Karpas-422 (cell line): ENCODE measurements around the gene GPR61. TPM values are rescaled to one million over a fixed set of nuclear protein-coding genes. Genes with fewer than 3 reads are reported as not detected.

Experiments
- DNase-seq: peaks from one replicate; pipeline ENCODE4 v3.0.0-alpha.2; 2015
- H2AFZ ChIP-seq: fragments of 200-600 bp; sonication (generic); 2 replicates; pipeline ENCODE4 v1.6.1; 2014; ENCODE audit warnings: antibody characterized with exemption, low read length, mixed read lengths
- H3K27ac ChIP-seq: fragments of 200-600 bp; sonication (generic); 2 replicates; pipeline ENCODE4 v1.5.1; 2014; ENCODE audit warnings: mild to moderate bottlenecking, low read length, moderate library complexity
- H3K27me3 ChIP-seq: fragments of 200-600 bp; sonication (generic); 2 replicates; pipeline ENCODE4 v1.6.1; 2014; ENCODE audit warnings: low read length, mixed read lengths
- H3K36me3 ChIP-seq: fragments of 200-600 bp; sonication (generic); 2 replicates; pipeline ENCODE4 v1.6.1; 2014; ENCODE audit warnings: low read length, mixed read lengths; ENCODE audit not compliant: insufficient read depth
- H3K4me1 ChIP-seq: fragments of 200-600 bp; sonication (generic); 2 replicates; pipeline ENCODE4 v1.6.1; 2014; ENCODE audit warnings: mild to moderate bottlenecking, low read length, mixed read lengths
- H3K4me2 ChIP-seq: fragments of 200-600 bp; sonication (generic); 2 replicates; pipeline ENCODE4 v1.6.1; 2014; ENCODE audit warnings: low read length, low read depth, mild to moderate bottlenecking; ENCODE audit not compliant: poor library complexity, severe bottlenecking
- H3K4me3 ChIP-seq: fragments of 200-600 bp; sonication (generic); 2 replicates; pipeline ENCODE4 v1.5.1; 2014; ENCODE audit warnings: mild to moderate bottlenecking, antibody characterized with exemption, low read length, mixed read lengths
- H3K79me2 ChIP-seq: fragments of 200-600 bp; sonication (generic); 2 replicates; pipeline ENCODE4 v1.6.1; 2014; ENCODE audit warnings: mild to moderate bottlenecking, low read length, mixed read lengths
- H3K9ac ChIP-seq: fragments of 200-600 bp; sonication (generic); 2 replicates; pipeline ENCODE4 v1.6.0; 2014; ENCODE audit warnings: low read length
- H3K9me2 ChIP-seq: fragments of 200-600 bp; sonication (generic), shearing (Covaris generic); replicated peaks from 2 replicates; pipeline ENCODE4 v1.6.0; 2014; ENCODE audit warnings: mild to moderate bottlenecking, low read length, moderate library complexity; ENCODE audit not compliant: insufficient read depth
- H3K9me3 ChIP-seq: fragments of 300-700, 200-600 bp; sonication (generic); 2 replicates; pipeline ENCODE4 v1.6.1; 2014; ENCODE audit warnings: low read length, mixed read lengths
- H4K20me1 ChIP-seq: fragments of 200-600 bp; sonication (generic); 2 replicates; pipeline ENCODE4 v1.6.1; 2014; ENCODE audit warnings: mild to moderate bottlenecking, antibody characterized with exemption, low read length, low read depth; ENCODE audit not compliant: insufficient read depth
- total RNA-seq: library from RNA; depleted of rRNA; stranded (reverse); fragments of >200 nt; shearing (Covaris generic); gene quantifications from 2 replicates; pipeline ENCODE4 v1.2.3, GENCODE V29; 2014; ENCODE audit warnings: low replicate concordance

Gene GPR61
- total RNA-seq, 1 experiment from 2014 or later = not detected

- no peaks in the 10 kb centered on the region for H3K36me3 ChIP-seq
- no peak for DNase-seq
- peaks cover 10% of the 10 kb centered on the region for H3K4me1 ChIP-seq
- H2AFZ ChIP-seq = no peak overlapping the region
- H3K9me3 ChIP-seq = no peaks in the 10 kb centered on the region
- H4K20me1 ChIP-seq = no peaks in the 10 kb centered on the region
- no peaks in the 10 kb centered on the region for H3K79me2 ChIP-seq
- no peak overlapping the region for H3K27ac ChIP-seq
- H3K27me3 ChIP-seq = no peaks in the 10 kb centered on the region
- H3K9ac ChIP-seq = no peak overlapping the region
- H3K4me2 ChIP-seq = no peak overlapping the region
- H3K4me3 ChIP-seq = no peak overlapping the region
- H3K9me2 ChIP-seq = no peaks in the 10 kb centered on the region
Measured at GRCh38 chr1:109535971-109536491, 3.6 kb upstream of the GPR61 start.

- H3K9me3 ChIP-seq = no peaks in the 10 kb centered on the region
- H4K20me1 ChIP-seq = no peaks in the 10 kb centered on the region
- H3K4me2 ChIP-seq = no peak overlapping the region
- H2AFZ ChIP-seq = no peak overlapping the region
- no peaks in the 10 kb centered on the region for H3K36me3 ChIP-seq
- no peak overlapping the region for H3K9ac ChIP-seq
- H3K4me3 ChIP-seq = no peak overlapping the region
- no peaks in the 10 kb centered on the region for H3K27me3 ChIP-seq
- no peaks in the 10 kb centered on the region for H3K9me2 ChIP-seq
- H3K27ac ChIP-seq = no peak overlapping the region
- H3K4me1 ChIP-seq = peaks cover 2% of the 10 kb centered on the region
- no peaks in the 10 kb centered on the region for H3K79me2 ChIP-seq
- no peak for DNase-seq
Measured at GRCh38 chr1:109537450-109538178, 2.1 kb upstream of the GPR61 start.

GRCh38 chr1:109538827-109539555, 681 bp upstream of the GPR61 start:
- Histone ChIP-seq H4K20me1 (no peaks in the 10 kb centered on the region), H3K9me3 (no peaks in the 10 kb centered on the region), H3K27me3 (no peaks in the 10 kb centered on the region), H3K4me2 (no peak overlapping the region), H3K9ac (no peak overlapping the region), H2AFZ (no peak overlapping the region), H3K9me2 (no peaks in the 10 kb centered on the region), H3K79me2 (no peaks in the 10 kb centered on the region), H3K4me3 (no peak overlapping the region), H3K27ac (no peak overlapping the region), H3K36me3 (no peaks in the 10 kb centered on the region), H3K4me1 (no peaks in the 10 kb centered on the region)
- DNase-seq = no peak

GRCh38 chr1:109541102-109541501, 1.4 kb downstream of the GPR61 start:
- no peak overlapping the region for H3K27ac ChIP-seq
- no peaks in the 10 kb centered on the region for H4K20me1 ChIP-seq
- no peak for DNase-seq
- no peaks in the 10 kb centered on the region for H3K9me3 ChIP-seq
- H3K27me3 ChIP-seq = no peaks in the 10 kb centered on the region
- H3K9ac ChIP-seq = no peak overlapping the region
- no peak overlapping the region for H3K4me2 ChIP-seq
- no peaks in the 10 kb centered on the region for H3K36me3 ChIP-seq
- no peak overlapping the region for H3K4me3 ChIP-seq
- no peak overlapping the region for H2AFZ ChIP-seq
- H3K9me2 ChIP-seq = no peaks in the 10 kb centered on the region
- no peaks in the 10 kb centered on the region for H3K4me1 ChIP-seq
- H3K79me2 ChIP-seq = no peaks in the 10 kb centered on the region

- Histone ChIP-seq H2AFZ (no peak overlapping the region), H3K9ac (no peak overlapping the region), H4K20me1 (no peaks in the 10 kb centered on the region), H3K27me3 (no peaks in the 10 kb centered on the region), H3K9me3 (no peaks in the 10 kb centered on the region), H3K4me1 (peaks cover 13% of the 10 kb centered on the region), H3K4me3 (no peak overlapping the region), H3K36me3 (no peaks in the 10 kb centered on the region), H3K4me2 (no peak overlapping the region), H3K27ac (no peak overlapping the region), H3K9me2 (no peaks in the 10 kb centered on the region), H3K79me2 (no peaks in the 10 kb centered on the region)
- no peak for DNase-seq
Measured at GRCh38 chr1:109542657-109543056, 3.0 kb downstream of the GPR61 start.

GRCh38 chr1:109543283-109543987, 3.8 kb downstream of the GPR61 start:
- no peak overlapping the region for H3K27ac ChIP-seq
- no peak overlapping the region for H3K4me2 ChIP-seq
- DNase-seq = no peak
- H3K27me3 ChIP-seq = no peaks in the 10 kb centered on the region
- H3K79me2 ChIP-seq = peaks cover under 1% of the 10 kb centered on the region
- no peaks in the 10 kb centered on the region for H4K20me1 ChIP-seq
- no peaks in the 10 kb centered on the region for H3K9me3 ChIP-seq
- peaks cover 14% of the 10 kb centered on the region for H3K4me1 ChIP-seq
- no peaks in the 10 kb centered on the region for H3K9me2 ChIP-seq
- no peak overlapping the region for H2AFZ ChIP-seq
- H3K4me3 ChIP-seq = no peak overlapping the region
- no peaks in the 10 kb centered on the region for H3K36me3 ChIP-seq
- H3K9ac ChIP-seq = no peak overlapping the region

GRCh38 chr1:109543988-109544735, 4.5 kb downstream of the GPR61 start:
- DNase-seq = no peak
- Histone ChIP-seq H3K4me2 (no peak overlapping the region), H3K9ac (no peak overlapping the region), H3K79me2 (peaks cover 8% of the 10 kb centered on the region), H3K9me3 (no peaks in the 10 kb centered on the region), H4K20me1 (peaks cover 6% of the 10 kb centered on the region; the same call in 1 of the 2 replicates), H3K36me3 (no peaks in the 10 kb centered on the region), H3K27ac (no peak overlapping the region), H2AFZ (no peak overlapping the region), H3K27me3 (no peaks in the 10 kb centered on the region), H3K4me1 (peaks cover 14% of the 10 kb centered on the region), H3K9me2 (no peaks in the 10 kb centered on the region), H3K4me3 (no peak overlapping the region)
